ENCODE data around the gene ATF7. TPM values are rescaled to one million over a fixed set of nuclear protein-coding genes. Genes with fewer than 3 reads are reported as not detected.

ATF7 gene
- total and polyA plus RNA-seq, 9 of the 15 experiments (the other 6 are each of a cell fraction or from before 2014, with no cell fraction given): 10.6 to 30.4 (median 20.7) TPM

- ATAC-seq: no peak
- in situ Hi-C loops (cut with MboI): loop anchor here (10.0 kb wide), 1 partner anchor 177 kb away; the partner anchor contains the start of gene AAAS
- Histone ChIP-seq H3K36me3 (ENCODE audit: control insufficient read depth, insufficient read depth, low read length) (peaks cover 36% of the 10 kb centered on the region; the same call in 2 of the 3 replicates), H3K9me3 (replicated peaks; ENCODE audit: control insufficient read depth, insufficient read depth, low read depth, low read length) (no peaks in the 10 kb centered on the region), H3K9me1 (ENCODE audit: control insufficient read depth, insufficient read depth, low read length) (no peaks in the 10 kb centered on the region), H3K27me3 (ENCODE audit: control insufficient read depth in 2 of 2, insufficient read depth in 2 of 2, low read length in 2 of 2) (no peaks in the 10 kb centered on the region), H3K27ac (ENCODE audit: extremely low read depth, low read depth, low read length) (peak overlapping the region; percentile 97), H3K9ac (ENCODE audit: insufficient read depth in 1 of 2, low read depth in 2 of 2, low read length in 2 of 2) (peak overlapping the region; percentile 97 to 99), H3K4me3 (peak overlapping the region; percentile 79), H2AFZ (ENCODE audit: low read depth, low read length) (peak overlapping the region; percentile 99), H3K4me1 (replicated peaks in 1 of 2; ENCODE audit: control insufficient read depth in 2 of 2, insufficient read depth in 2 of 2, low read length in 2 of 2) (peaks cover 29 to 42% of the 10 kb centered on the region in 2 experiments; a peak in 4 of 5 replicates), H3K79me2 (ENCODE audit: control insufficient read depth, insufficient read depth, low read length) (peaks cover 27% of the 10 kb centered on the region), H3K4me2 (ENCODE audit: insufficient read depth, low read length) (peak overlapping the region; percentile 100), H4K20me1 (replicated peaks; ENCODE audit: control insufficient read depth, insufficient read depth, low read length) (no peaks in the 10 kb centered on the region)
- DNase-seq (ENCODE audit: extremely low read depth in 1 of 4, low spot score in 3 of 4): peak in 1 of 4 experiments; percentile 32
- intact Hi-C loops (cut with micrococcal nuclease): loop anchor here (1.0 to 10.0 kb wide), 2 partner anchors 176 to 437 kb away; no protein-coding TSS in a partner anchor
- FAIRE-seq: no peak
- BruUV-seq (replicated peaks): TSS peak; percentile 68
- 14% methylated on average over 10 of the region's 10 CpGs for WGBS (ENCODE audit: insufficient coverage, low coverage, missing lambda C conversion rate)
- ChIA-PET CTCF (ENCODE audit: low intra/inter-chr PET ratio) (interaction anchor here (1.0 to 1.4 kb wide), 2 partner anchors 174 to 177 kb away, joined by 3 read pairs; partner anchors contain the start of gene ATP5MC2), POLR2A (interaction anchor here (0.6 to 2.7 kb wide), 35 partner anchors 9 to 423 kb away, joined by 3 to 24 read pairs (median 4); partner anchors contain the start of genes AAAS, PFDN5, SP1 and SPRYD3)
- peak; percentile 78 for TF ChIP-seq PRDM10 (IDR thresholded peaks at IDR 0.05; ENCODE audit: partially characterized antibody)
- peak; percentile 43 for TF ChIP-seq RBM39 (optimal IDR thresholded peaks at IDR 0.05; ENCODE audit: low read depth, low read length)
- no peak for TF ChIP-seq CEBPB (tag; IDR thresholded peaks at IDR 0.05)
- no peak for TF ChIP-seq HNRNPL (IDR thresholded peaks at IDR 0.05; ENCODE audit: low read depth, low read length)
- peak; percentile 91 for TF ChIP-seq NFIC (IDR thresholded peaks at IDR 0.05)
- 0 out of 2 replicates have a peak, but pooled peaks have one; percentile 8 for TF ChIP-seq CEBPZ (IDR thresholded peaks at IDR 0.05; ENCODE audit: borderline replicate concordance, low read depth, low read length)
- no peak for TF ChIP-seq JUN (IDR thresholded peaks at IDR 0.05; ENCODE audit: borderline replicate concordance, low read depth, low read length)
- 0 out of 2 replicates have a peak, but pooled peaks have one; percentile 64 for TF ChIP-seq JUN (CRISPR knock-in tag; IDR thresholded peaks at IDR 0.05; ENCODE audit: borderline replicate concordance)
- TF ChIP-seq ZBTB8A (IDR thresholded peaks at IDR 0.05; ENCODE audit: partially characterized antibody): no peak
- 0 out of 2 replicates have a peak, but pooled peaks have one; percentile 11 for TF ChIP-seq NFIX (CRISPR knock-in tag; IDR thresholded peaks at IDR 0.05; ENCODE audit: low read depth)
- TF ChIP-seq ZNF197 (CRISPR knock-in tag; IDR thresholded peaks at IDR 0.05; ENCODE audit: low read depth): peak; percentile 9; the same call in 1 of the 2 replicates
- no peak for TF ChIP-seq ASH1L (IDR thresholded peaks at IDR 0.05; ENCODE audit: borderline replicate concordance, low read depth, partially characterized antibody)
- peak; percentile 47; the same call in 1 of the 2 replicates for TF ChIP-seq NR2C1 (IDR thresholded peaks at IDR 0.05)
- TF ChIP-seq NR2C1 (tag; IDR thresholded peaks at IDR 0.05): no peak
- TF ChIP-seq ARID1B (IDR thresholded peaks at IDR 0.05): no peak; the same call in 1 of the 2 replicates
Observed at GRCh38 chr12:53501615-53502181, 124.5 kb downstream of the ATF7 start.

All from K562 (cell line).